ENCODE measurements around the gene GDPGP1.

GRCh38 chr15:90202929-90203328 lies 31.1 kb upstream of the GDPGP1 start:
- TF ChIP-seq USF2 (IDR thresholded peaks at IDR 0.05) (no peak), CTCF (IDR thresholded peaks at IDR 0.05) (no peak), CHD2 (IDR thresholded peaks at IDR 0.05; ENCODE audit: low read length, partially characterized antibody) (no peak), PHF8 (IDR thresholded peaks at IDR 0.05; ENCODE audit: borderline replicate concordance, low read depth) (no peak), REST (IDR thresholded peaks at IDR 0.05) (no peak), CEBPB (IDR thresholded peaks at IDR 0.05) (no peak), JUNB (IDR thresholded peaks at IDR 0.05) (no peak), RARB (CRISPR knock-in tag; IDR thresholded peaks at IDR 0.05) (no peak)
